GM12891 (cell line): ENCODE measurements around the gene P4HA2.
A peak's percentile ranks its signal among the peaks of the same experiment; 100 is the strongest.

Experiments used
- DNase-seq: peaks from one replicate; pipeline ENCODE4 v3.0.0; 2011; ENCODE audit warnings: low spot score; ENCODE audit not compliant: insufficient read length
- FAIRE-seq: peaks from 2 replicates; lab custom pipeline; 2011; peaks lifted over from hg19 to GRCh38; lab: Jason Lieb, UNC
- PAX5 ChIP-seq: IDR thresholded peaks from 2 replicates; pipeline ENCODE4 v1.6.1; 2011; ENCODE audit warnings: low read length, moderate library complexity, mild to moderate bottlenecking; ENCODE audit not compliant: insufficient read depth, severe bottlenecking
- POLR2A ChIP-seq: IDR thresholded peaks from 2 replicates; pipeline ENCODE4 v1.6.1; 2011; ENCODE audit warnings: low read depth, low read length, control low read depth
- POLR2AphosphoS5 ChIP-seq: IDR thresholded peaks from 2 replicates; pipeline ENCODE4 v1.6.1; 2011; ENCODE audit warnings: low read depth, low read length, control low read depth
- POU2F2 ChIP-seq: IDR thresholded peaks from 2 replicates; pipeline ENCODE4 v1.6.1; 2011; ENCODE audit warnings: low read depth, mild to moderate bottlenecking, control low read depth, low read length, moderate library complexity
- SPI1 ChIP-seq: IDR thresholded peaks from 2 replicates; pipeline ENCODE4 v1.6.1; 2011; ENCODE audit warnings: low read depth, low read length, control low read depth
- TAF1 ChIP-seq: IDR thresholded peaks from 2 replicates; pipeline ENCODE4 v1.6.1; 2011; ENCODE audit warnings: low read depth, low read length, control low read depth

The P4HA2 gene

DNA sequence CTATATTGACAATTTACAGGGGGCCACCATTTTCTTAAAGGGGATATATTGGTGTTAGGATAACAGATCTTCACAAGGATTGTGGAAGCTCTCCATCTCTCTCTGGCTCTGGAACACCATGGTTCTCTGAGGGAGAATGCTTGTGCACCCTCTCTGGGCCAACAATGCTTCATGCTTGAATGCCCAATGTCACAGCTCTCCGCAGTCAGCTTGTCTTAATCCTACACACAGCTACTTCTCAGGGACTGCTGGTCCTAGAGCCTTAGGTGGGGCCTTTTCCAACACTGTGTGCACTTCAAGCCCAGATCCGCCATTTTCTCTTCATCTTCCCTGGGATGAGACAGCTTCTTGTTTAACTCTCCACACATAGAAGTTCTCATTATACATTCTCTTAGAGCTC is 22.9 kb upstream of the P4HA2 start:
- DNase-seq (no peak), FAIRE-seq (no peak)
- TF ChIP-seq TAF1 = no peak
- TF ChIP-seq SPI1 = no peak
- no peak for TF ChIP-seq POLR2AphosphoS5
- no peak for TF ChIP-seq POLR2A
- no peak for TF ChIP-seq PAX5
- TF ChIP-seq POU2F2 = no peak

DNA sequence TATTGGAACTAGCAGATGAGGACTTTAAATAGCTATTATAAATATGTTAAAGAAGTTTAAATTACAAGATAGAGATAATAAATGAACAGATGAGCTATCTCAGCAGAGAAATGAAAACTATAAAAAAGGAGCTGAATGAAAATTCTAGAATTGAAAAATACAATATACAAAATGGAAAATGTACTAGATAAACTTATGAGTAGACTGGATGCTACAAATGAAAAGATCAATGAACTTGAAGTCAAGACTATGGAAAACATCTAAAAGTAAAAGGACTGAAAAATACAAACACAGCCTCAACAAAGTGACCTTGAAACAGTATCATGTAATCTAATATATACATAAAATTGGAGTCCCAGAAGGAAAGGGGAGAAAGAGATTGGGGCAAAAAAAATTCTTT is 19.2 kb upstream of the P4HA2 start:
- no peak for FAIRE-seq
- DNase-seq = no peak
- no peak for TF ChIP-seq SPI1

DNA sequence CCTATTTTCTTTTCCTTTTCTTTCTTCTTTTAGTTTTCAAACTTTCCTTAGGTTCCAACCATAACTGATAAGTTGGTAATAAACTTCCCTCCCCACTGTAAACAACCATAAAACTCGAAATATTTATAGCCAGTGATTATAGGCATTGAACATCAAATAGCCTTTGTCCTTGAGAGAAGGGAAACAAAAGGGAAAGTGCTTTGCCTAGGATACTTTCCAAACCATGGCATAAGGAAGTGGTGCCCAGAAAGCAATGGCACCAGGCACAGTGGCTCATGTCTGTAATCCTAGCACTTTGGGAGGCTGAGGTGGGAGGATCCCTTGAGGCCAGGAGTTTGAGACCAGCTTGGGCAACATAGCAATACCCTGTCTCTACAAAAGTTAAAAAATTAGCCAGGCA is 17.9 kb upstream of the P4HA2 start:
- DNase-seq = no peak
- no peak for TF ChIP-seq POU2F2
- no peak for TF ChIP-seq PAX5
- no peak for TF ChIP-seq TAF1
- no peak for TF ChIP-seq SPI1
- TF ChIP-seq POLR2A = no peak
- TF ChIP-seq POLR2AphosphoS5 = no peak
- FAIRE-seq = no peak

DNA sequence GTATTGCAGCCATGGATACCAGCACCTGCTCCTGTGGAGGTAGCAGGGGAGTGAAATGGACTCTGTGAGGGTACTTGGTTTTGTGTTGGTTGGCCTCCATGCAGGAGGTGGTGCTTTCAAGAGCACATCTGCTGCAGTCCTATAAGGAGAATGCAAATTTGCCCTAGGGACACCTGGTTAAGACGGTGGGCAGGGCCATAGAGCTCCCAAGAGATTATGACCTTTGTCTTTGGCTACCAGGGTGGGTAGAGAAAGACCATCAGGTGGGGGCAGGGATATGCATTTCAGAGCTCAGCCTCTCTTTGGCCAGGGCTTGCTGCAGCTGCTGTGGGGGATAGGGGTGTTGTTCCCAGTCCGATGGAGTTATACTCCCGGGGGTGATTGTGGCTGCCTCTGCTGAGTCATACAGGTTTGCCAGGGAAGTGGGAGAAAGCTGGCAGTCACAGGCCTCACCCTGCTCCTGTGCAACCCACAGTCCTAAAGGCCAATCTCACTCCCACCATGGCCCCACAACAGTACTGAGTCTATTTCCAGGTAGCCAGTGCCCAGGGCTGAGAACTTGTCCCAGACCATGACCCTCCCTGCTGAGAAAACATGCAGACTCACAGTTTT is 15.8 kb upstream of the P4HA2 start:
- DNase-seq (no peak), FAIRE-seq (no peak)
- TF ChIP-seq POLR2A = no peak
- TF ChIP-seq POLR2AphosphoS5 = no peak
- no peak for TF ChIP-seq PAX5
- TF ChIP-seq SPI1 = no peak
- no peak for TF ChIP-seq TAF1

DNA sequence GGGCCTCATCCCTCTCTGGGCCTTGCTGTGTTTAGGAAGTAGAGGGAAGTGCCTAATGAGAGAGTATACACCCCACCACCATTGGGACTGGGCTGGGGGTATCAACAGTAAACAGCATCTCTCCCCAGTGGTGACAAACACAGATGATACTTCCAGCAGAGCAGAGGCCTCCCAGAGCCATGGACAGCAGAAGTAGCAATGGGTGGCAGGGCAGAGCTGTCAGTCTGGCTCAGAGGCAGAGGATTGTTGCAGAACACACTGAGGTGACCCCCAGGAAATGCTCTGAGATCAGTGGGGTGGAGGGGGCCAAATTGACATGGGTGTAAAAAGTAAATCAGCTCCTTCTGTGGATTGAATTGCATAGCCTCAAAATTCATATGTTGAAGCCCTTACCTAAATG is 12.1 kb upstream of the P4HA2 start:
- FAIRE-seq = no peak
- DNase-seq = no peak
- TF ChIP-seq SPI1 (no peak), POU2F2 (no peak), POLR2AphosphoS5 (no peak), PAX5 (no peak), TAF1 (no peak), POLR2A (no peak)

DNA sequence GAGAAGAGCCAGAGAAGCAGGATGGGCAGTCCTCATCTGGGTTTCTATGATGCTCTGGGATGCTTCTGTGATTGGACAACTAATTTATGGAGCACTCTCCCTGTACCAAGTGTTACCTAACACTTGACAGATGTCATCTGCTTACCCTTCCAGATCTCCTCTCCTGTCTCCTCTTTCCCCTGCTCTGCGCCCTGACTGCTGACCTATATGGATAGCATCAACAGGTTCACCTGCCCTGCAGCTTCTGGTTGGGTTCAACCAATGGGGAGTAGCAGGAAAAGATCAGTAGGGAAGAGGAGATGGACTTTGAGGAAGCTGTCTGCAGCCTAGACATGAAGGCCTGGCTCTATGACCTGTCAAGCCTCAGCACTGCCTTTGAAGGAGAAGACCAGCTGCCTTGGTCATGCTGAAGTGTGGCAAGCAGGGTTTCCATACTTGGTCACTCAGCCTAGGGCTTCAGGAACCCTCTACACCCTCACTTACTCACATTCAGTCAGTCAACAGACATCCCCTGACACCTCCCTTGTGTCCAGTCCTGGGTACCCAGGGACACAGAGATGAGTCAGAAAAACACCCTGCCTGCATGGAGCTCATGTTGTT is 11.3 kb upstream of the P4HA2 start:
- no peak for DNase-seq
- TF ChIP-seq SPI1 (no peak), POU2F2 (no peak), POLR2A (no peak), POLR2AphosphoS5 (no peak), TAF1 (no peak), PAX5 (no peak)
- FAIRE-seq = no peak

DNA sequence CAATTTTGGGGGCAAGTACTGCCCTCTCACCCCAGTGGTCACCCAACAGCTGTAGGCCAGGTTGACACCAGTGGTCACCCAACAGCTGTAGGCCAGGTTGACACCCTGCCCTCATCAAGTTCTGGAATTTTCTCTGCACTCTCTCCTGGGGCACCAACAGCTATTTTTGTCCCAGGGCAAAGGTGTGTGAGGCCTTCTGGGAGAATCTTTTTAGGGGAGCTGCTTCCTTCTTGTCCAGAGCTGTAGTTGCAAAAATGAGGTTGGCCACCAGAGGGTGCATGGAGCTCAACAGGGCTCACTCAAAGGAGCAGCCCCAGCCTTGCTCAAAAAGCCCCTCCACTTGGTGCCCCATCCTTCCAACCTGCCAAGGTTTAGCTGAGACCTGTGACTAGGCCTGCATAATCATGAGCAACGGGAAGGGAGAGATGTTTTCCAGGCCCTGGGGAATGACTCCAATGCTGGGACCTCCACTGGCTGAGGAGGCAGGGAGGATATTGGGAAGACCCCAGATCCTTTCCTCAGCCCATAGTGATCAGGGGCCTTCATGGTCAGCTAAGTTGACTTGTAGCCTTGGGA is 10.6 kb upstream of the P4HA2 start:
- TF ChIP-seq POLR2AphosphoS5 (no peak), TAF1 (no peak), POU2F2 (no peak), SPI1 (no peak), POLR2A (no peak), PAX5 (no peak)
- no peak for DNase-seq
- peak; percentile 77 for FAIRE-seq

DNA sequence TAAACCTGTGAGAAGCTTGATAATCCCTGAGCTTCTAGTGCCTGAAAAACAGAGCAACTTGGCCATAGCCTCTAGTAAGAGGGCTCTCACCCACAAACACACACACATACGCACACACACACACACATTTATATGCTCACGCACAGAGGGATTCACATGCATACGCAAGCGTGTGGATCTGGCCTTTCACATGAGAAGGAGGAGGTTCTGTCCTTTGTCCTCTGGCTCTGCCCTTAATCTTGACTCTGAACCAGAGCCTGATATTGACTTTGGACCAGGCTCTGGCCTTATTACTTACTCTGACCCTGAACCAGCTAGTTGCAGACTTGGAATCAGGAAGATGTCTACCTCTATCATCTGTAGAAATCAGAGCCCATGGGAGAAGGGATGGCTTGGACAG is 10.0 kb upstream of the P4HA2 start:
- DNase-seq (no peak), FAIRE-seq (no peak)
- TF ChIP-seq TAF1 = no peak

DNA sequence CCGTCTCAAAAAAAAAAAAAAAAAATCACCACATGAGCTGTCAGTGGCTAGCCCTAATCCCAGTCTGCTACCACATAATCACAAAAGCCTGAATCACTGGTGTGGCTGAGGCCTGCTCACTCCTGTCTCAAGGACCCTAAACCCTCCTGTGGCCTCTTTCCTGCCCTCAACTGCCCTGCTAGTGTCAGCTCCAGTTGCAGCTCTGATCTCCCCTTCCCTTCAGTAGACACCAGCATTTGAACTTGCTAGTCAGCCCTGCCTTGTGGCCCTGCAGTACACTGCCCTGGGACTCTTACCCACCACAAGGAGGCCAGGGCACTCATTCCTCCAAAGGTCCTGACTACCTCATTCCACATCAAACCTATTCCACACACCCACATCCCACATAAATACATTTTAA is 9.5 kb upstream of the P4HA2 start:
- DNase-seq (no peak), FAIRE-seq (no peak)
- TF ChIP-seq POLR2AphosphoS5 (no peak), TAF1 (no peak), SPI1 (no peak), PAX5 (no peak), POLR2A (no peak), POU2F2 (no peak)

DNA sequence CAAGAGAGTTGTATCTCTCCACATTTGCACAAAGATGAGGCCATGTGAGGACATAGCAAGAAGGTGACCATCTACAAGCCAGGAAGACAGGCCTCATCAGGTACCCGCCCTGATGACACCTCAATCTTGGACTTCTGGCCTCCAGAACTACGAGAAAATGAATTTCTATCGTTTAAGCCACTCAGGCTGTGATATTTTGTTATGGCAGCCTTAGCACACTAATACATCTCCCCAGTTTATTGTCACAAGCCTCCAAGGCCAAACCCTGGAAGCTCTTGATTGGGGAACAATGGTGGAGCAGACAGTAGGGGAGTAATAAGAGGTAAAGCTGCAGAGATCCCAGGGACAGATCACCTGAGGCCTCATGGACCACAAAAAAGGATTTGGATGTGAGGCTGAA is 7.7 kb upstream of the P4HA2 start:
- no peak for DNase-seq
- TF ChIP-seq POU2F2 (no peak), POLR2A (no peak), POLR2AphosphoS5 (no peak), TAF1 (no peak)
- FAIRE-seq = no peak
